ENCODE data around the gene ZNF425.

DNA sequence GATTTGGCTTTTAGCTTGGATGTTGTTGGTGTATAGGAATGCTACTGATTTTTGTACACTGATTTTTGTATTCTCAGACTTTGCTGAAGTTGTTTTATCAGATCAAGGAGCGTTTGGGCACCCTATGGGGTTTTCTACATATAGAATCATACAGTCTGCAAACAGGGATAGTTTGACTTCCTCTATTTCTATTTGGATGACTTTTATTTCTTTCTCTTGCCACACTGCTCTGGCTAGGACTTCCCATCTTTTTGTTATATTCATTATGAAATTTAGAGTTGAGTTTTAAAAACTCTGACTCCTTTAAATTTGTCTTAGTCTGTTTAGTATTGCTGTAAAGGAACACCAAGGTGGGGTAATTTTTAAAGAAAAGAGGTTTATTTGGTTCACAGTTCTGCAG lies 40.3 kb downstream of the ZNF425 start:
- no peak for TF ChIP-seq RARB (CRISPR knock-in tag; IDR thresholded peaks at IDR 0.05)
- no peak for TF ChIP-seq ZNF565 (CRISPR knock-in tag; conservative IDR thresholded peaks at IDR 0.05; ENCODE audit: low read depth)
- TF ChIP-seq ARNTL (CRISPR knock-in tag; IDR thresholded peaks at IDR 0.05; ENCODE audit: borderline replicate concordance, low read depth), result no peak
- TF ChIP-seq, protein P1, sequence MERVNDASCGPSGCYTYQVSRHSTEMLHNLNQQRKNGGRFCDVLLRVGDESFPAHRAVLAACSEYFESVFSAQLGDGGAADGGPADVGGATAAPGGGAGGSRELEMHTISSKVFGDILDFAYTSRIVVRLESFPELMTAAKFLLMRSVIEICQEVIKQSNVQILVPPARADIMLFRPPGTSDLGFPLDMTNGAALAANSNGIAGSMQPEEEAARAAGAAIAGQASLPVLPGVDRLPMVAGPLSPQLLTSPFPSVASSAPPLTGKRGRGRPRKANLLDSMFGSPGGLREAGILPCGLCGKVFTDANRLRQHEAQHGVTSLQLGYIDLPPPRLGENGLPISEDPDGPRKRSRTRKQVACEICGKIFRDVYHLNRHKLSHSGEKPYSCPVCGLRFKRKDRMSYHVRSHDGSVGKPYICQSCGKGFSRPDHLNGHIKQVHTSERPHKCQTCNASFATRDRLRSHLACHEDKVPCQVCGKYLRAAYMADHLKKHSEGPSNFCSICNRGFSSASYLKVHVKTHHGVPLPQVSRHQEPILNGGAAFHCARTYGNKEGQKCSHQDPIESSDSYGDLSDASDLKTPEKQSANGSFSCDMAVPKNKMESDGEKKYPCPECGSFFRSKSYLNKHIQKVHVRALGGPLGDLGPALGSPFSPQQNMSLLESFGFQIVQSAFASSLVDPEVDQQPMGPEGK (CRISPR knock-in tag; IDR thresholded peaks at IDR 0.05; ENCODE audit: borderline replicate concordance), result no peak
- TF ChIP-seq BACH2 (CRISPR knock-in tag; IDR thresholded peaks at IDR 0.05; ENCODE audit: borderline replicate concordance), result no peak
- TF ChIP-seq ZFP30 (CRISPR knock-in tag; IDR thresholded peaks at IDR 0.05), result no peak
- TF ChIP-seq ZNF70 (CRISPR knock-in tag; IDR thresholded peaks at IDR 0.05), result no peak
- no peak for TF ChIP-seq GLIS3 (CRISPR knock-in tag; IDR thresholded peaks at IDR 0.05)
- TF ChIP-seq, protein P2, sequence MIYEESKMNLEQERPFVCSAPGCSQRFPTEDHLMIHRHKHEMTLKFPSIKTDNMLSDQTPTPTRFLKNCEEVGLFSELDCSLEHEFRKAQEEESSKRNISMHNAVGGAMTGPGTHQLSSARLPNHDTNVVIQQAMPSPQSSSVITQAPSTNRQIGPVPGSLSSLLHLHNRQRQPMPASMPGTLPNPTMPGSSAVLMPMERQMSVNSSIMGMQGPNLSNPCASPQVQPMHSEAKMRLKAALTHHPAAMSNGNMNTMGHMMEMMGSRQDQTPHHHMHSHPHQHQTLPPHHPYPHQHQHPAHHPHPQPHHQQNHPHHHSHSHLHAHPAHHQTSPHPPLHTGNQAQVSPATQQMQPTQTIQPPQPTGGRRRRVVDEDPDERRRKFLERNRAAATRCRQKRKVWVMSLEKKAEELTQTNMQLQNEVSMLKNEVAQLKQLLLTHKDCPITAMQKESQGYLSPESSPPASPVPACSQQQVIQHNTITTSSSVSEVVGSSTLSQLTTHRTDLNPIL (CRISPR knock-in tag; IDR thresholded peaks at IDR 0.05; ENCODE audit: low read depth), result no peak
- no peak for TF ChIP-seq ZNF8 (CRISPR knock-in tag; IDR thresholded peaks at IDR 0.05)
- TF ChIP-seq PPARA (CRISPR knock-in tag; IDR thresholded peaks at IDR 0.05; ENCODE audit: borderline replicate concordance), result no peak
- TF ChIP-seq, protein P3, sequence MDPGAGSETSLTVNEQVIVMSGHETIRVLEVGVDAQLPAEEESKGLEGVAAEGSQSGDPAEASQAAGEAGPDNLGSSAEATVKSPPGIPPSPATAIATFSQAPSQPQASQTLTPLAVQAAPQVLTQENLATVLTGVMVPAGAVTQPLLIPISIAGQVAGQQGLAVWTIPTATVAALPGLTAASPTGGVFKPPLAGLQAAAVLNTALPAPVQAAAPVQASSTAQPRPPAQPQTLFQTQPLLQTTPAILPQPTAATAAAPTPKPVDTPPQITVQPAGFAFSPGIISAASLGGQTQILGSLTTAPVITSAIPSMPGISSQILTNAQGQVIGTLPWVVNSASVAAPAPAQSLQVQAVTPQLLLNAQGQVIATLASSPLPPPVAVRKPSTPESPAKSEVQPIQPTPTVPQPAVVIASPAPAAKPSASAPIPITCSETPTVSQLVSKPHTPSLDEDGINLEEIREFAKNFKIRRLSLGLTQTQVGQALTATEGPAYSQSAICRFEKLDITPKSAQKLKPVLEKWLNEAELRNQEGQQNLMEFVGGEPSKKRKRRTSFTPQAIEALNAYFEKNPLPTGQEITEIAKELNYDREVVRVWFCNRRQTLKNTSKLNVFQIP (CRISPR knock-in tag; IDR thresholded peaks at IDR 0.05; ENCODE audit: borderline replicate concordance, low read depth), result no peak

Data from SK-N-SH treated with all-trans-retinoic acid at 6 μM for 48 hours (cell line).